Ectodermal cell (in vitro differentiated cells): ENCODE results near the gene ERVW-1.
"Not testable (repeated sequence)": the region's sequence is repeated elsewhere in the genome, so short reads cannot be mapped to it uniquely, and the experiment has no call there.

Experiments
- H3K27ac ChIP-seq: 2 replicates; pipeline ENCODE4 v1.7.0; 2013; ENCODE audit warnings: mild to moderate bottlenecking, low read depth, low read length; ENCODE audit not compliant: insufficient read depth, poor library complexity, severe bottlenecking
- H3K27me3 ChIP-seq: 2 replicates; pipeline ENCODE4 v1.7.0; 2013; ENCODE audit warnings: mild to moderate bottlenecking, low read length; ENCODE audit not compliant: insufficient read depth, control insufficient read depth, poor library complexity, severe bottlenecking
- H3K36me3 ChIP-seq: one replicate; pipeline ENCODE4 v1.7.0; 2013; ENCODE audit warnings: low read length; ENCODE audit not compliant: control insufficient read depth, insufficient read depth
- H3K4me1 ChIP-seq: one replicate; pipeline ENCODE4 v1.7.0; 2013; ENCODE audit warnings: low read length; ENCODE audit not compliant: control insufficient read depth, insufficient read depth
- H3K4me3 ChIP-seq: 2 replicates; pipeline ENCODE4 v1.7.0; 2013; ENCODE audit warnings: low read depth, low read length, control low read depth; ENCODE audit not compliant: insufficient read depth
- H3K9me3 ChIP-seq: 2 replicates; pipeline ENCODE4 v1.7.0; 2013; ENCODE audit warnings: mild to moderate bottlenecking, low read length, moderate library complexity; ENCODE audit not compliant: control insufficient read depth
- WGBS, 2 experiments: methylation state at CpG; one replicate each; pipeline ENCODE4 v1.1.7; 2013; ENCODE audit warnings: missing lambda C conversion rate in 2 of 2; 5-methylcytosine and 5-hydroxymethylcytosine counted together

Gene ERVW-1

DNA sequence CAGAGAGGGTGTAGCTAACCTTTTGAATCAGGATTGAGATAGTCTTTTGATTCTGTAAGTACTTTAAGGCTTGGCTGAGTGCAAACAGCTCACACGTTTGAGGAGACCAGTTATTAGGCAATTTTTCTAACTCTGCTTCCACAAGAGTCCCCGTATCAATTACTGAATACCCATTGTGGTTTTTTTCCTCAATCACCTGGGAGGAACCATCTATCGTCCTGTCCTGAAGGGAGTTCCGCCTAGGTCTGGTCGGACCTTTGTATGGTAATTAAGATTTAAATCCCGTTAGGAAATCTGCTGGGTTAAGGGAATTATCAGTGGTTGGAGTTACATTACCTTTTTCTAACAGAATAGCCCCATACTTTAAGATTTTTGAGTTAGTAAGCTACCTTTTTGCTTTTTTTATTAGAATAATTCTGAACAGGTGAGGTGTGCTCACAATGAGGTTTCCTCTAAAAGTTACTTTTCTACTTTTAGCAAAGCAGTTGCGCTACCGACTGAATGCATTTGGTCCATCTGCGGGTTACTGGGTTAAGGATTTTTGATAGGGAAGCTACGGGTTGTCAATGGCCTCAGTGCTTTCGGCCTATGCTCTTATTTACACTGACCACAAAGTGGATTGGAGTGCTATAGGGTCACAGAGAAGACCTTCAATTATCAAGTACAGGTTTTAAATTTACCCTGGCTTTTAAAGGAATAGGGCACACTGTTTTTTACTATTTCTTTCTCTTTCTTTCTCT lies 1.7 kb downstream of the ERVW-1 start:
- 89 to 92% methylated on average over 10 of the region's 11 CpGs for WGBS, 2 experiments
- H3K9me3 ChIP-seq = not testable (repeated sequence)

DNA sequence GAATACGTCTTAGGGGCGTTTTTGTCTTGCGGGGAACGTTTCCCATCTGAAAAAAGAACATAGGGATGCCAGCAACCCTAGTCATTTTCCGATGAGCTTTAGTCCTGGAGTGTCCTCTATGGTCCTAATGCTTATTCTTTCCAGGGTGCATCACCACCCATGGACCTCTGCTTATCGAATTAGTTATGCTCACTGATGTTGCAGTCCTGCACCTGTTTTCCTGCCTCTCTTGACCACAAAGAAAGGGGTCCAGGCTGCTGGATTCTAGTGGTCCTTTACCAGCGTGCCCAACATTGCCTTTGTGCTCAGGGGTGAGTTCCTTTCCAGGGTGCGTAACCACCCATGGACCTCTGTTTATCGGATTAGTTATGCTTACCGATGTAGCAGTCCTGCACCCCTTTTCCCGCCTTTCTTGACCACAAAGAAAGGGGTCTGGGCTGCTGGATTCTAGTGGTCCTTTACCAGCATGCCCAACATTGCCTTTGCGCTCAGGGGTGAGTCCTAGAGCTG lies 2.4 kb downstream of the ERVW-1 start:
- not testable (repeated sequence) for H3K4me3 ChIP-seq, H3K27me3 ChIP-seq, H3K4me1 ChIP-seq, H3K9me3 ChIP-seq, H3K36me3 ChIP-seq, H3K27ac ChIP-seq
- 90 to 92% methylated on average over 12 of the region's 12 CpGs for WGBS, 2 experiments

More for the DNA sequence above, 1.7 kb downstream of the ERVW-1 start:
- not testable (repeated sequence) for H3K4me1 ChIP-seq, H3K27me3 ChIP-seq, H3K4me3 ChIP-seq, H3K27ac ChIP-seq, H3K36me3 ChIP-seq

DNA sequence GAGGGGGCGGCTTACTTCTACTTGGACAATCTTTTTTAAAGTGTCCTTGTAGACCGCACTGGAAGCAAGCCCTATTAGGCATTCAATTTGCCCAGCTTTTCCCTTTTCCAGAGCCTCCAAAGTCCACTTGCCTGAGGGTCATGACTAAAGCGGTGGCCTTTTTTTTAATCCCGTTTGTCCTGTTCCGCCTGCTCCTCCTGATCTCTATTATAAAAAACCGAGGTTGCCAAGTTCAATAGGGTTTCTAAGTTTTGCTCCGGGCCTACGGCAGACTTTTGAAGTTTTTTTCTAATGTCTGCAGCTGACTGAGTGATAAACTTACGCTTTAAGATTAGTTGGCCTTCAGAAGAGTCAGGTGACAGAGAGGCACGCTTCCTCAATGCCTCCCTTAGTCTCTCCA lies 3.8 kb downstream of the ERVW-1 start:
- H3K36me3 ChIP-seq, H3K4me1 ChIP-seq, H3K9me3 ChIP-seq, H3K4me3 ChIP-seq, H3K27me3 ChIP-seq, H3K27ac ChIP-seq: not testable (repeated sequence)
- WGBS, 2 experiments = 93 to 96% methylated on average over 10 of the region's 10 CpGs

DNA sequence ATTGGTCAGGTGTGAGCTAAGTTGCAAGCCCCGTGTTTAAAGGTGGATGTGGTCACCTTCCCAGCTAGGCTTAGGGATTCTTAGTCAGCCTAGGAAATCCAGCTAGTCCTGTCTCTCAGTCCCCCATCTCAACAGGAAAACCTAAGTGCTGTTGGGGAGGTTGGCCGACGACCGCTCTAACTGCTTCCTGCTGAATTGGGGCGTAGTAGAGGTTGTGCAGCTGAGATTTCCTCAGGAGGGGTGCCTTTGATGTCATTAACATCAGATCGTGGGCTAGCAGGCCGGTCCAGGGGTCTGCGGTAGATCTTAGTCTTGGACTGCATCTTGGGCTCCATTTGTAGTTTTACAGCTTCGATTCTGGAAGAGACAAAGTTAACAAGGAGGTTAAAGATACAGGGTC lies 9.2 kb downstream of the ERVW-1 start:
- not testable (repeated sequence) for H3K36me3 ChIP-seq, H3K27me3 ChIP-seq, H3K27ac ChIP-seq, H3K9me3 ChIP-seq, H3K4me1 ChIP-seq, H3K4me3 ChIP-seq
- WGBS, 2 experiments = 95 to 99% methylated on average over 8 of the region's 9 CpGs

DNA sequence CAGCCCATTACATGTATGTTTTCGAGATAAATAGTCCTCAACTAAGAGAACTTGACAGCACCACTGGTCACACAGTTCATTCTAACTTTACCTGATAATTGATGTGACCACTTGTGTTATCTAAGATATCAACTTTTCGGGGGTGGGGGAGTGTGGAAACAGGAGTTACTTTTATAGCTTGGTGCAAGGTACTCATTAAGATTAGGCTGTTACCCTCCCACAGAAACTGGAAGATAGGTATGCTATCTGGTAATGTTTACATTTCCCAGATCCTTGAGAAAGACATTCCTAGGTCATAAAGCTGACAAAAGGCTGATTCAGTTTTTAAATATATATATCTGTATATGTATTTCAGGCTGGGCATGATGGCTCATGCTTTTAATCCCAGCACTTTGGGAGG lies 11.1 kb downstream of the ERVW-1 start:
- WGBS, 2 experiments = 88 to 98% methylated on average over 2 of the region's 2 CpGs
- H3K36me3 ChIP-seq = no peaks in the 10 kb centered on the region
- H3K9me3 ChIP-seq = no peaks in the 10 kb centered on the region

DNA sequence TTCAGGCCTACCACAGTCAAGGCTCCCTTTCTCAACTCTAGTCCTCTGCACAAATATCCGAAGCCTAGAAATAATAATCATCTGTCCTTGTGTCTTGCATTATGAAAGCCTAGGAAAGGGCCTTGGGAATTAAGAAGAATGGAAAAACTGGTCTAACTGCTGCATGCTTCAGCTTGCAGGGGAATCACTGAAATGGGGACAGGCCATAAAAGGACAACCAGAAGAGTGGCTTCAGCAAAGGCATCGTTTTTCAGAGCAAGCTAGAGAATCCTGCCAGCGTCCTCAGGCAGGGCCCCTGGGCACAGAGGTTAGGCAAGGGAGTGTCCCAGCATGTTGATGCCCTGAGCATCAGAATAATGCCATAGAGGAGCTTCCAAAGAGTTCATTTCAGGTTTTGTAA lies 13.2 kb downstream of the ERVW-1 start:
- WGBS, 2 experiments = 81 to 86% methylated on average over 3 of the region's 3 CpGs
- Histone ChIP-seq H3K36me3 (no peaks in the 10 kb centered on the region), H3K27ac (no peak overlapping the region), H3K4me3 (no peak overlapping the region), H3K9me3 (no peaks in the 10 kb centered on the region), H3K27me3 (no peaks in the 10 kb centered on the region), H3K4me1 (no peaks in the 10 kb centered on the region)

More for the DNA sequence above, 11.1 kb downstream of the ERVW-1 start:
- Histone ChIP-seq H3K27me3 (no peaks in the 10 kb centered on the region), H3K4me1 (no peaks in the 10 kb centered on the region), H3K4me3 (no peak overlapping the region), H3K27ac (no peak overlapping the region)

DNA sequence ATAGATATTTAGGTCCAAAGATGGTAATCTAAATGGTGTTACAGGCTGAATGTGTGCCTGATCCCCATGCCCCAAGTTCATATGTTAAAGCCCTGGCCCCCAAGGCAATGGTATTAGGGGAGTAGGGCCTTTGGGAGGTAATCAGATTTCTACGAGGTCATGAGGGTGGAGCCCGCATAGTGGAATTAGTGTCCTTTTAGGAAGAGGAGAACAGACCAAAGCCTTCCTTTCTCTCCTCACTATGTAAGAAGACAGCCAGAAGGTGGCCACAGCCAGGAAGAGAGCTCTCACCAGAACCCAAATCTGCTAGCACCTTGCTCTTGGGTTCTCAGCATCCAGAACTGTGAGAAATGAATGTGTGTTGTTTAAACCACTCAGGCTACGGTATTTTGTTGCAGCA lies 15.2 kb downstream of the ERVW-1 start:
- no peaks in the 10 kb centered on the region for H3K36me3 ChIP-seq
- H3K9me3 ChIP-seq = no peaks in the 10 kb centered on the region
- H3K27me3 ChIP-seq = no peaks in the 10 kb centered on the region
- no peaks in the 10 kb centered on the region for H3K4me1 ChIP-seq
- 97 to 99% methylated on average over 3 of the region's 3 CpGs for WGBS, 2 experiments
- H3K27ac ChIP-seq = no peak overlapping the region
- H3K4me3 ChIP-seq = no peak overlapping the region

DNA sequence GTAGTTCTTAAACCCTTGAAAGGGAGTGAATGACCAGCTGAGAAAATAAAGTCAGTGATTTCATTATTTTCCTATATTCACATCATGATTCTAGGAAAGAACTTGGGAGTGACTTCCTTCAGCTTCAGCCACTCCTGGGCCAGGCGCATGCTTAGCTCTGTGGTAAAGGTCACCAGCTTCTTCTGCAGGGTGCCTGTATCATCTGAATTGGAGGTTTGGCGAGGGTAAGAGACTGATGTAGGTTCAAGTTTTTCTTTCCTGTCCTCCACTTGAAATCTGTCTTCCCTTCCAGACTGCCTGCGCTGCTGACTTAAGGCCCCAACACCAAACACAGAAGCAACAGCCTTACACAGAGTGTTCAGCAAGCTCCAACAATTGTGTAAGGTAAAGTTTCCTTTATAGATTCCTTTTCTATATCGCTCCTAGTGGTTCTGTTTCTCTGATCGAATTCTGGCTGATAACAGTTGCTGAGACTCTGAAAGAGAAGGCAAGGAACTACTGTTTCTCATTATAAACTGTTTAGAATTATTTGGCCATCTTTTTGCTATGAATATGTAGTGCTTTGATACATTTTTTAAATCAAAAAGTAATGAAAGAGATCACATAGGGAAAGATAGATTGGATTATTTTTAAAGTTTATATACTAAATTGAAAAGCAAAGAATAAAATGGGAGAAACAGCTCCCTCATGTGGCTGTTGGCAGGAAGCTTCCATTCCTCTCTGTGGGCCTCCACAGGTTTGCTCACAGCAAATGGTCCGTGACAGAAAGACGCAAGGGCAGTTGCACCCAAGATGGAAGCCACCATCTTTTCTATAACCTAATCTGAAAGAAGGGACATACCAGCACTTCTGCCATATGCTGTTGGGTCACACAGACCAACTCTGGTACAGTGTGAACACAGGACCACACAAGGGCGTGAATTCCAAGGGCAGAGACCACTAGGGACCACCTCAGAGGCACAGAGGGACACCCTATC lies 16.4 kb downstream of the ERVW-1 start:
- no peaks in the 10 kb centered on the region for H3K9me3 ChIP-seq

DNA sequence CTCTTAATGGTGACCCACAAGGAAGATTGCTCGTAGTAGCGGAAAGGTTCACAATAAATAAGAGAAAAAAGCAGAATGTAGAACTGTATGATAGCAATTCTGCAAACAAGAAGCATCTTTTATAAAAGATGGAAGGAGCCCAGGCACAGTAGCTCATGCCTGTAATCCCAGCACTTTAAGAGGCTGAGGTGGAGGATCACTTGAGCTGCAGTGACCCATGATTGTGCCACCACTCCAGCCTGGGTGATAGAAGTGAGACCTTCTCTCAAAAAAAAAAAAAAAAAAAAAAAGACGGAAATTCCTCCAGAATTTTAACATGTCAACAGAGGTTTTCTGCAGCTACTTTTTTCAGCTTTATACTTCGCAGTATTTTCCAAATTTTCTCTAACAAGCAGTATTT lies 17.2 kb downstream of the ERVW-1 start:
- H3K27ac ChIP-seq = no peak overlapping the region
- no peak overlapping the region for H3K4me3 ChIP-seq
- H3K4me1 ChIP-seq = no peaks in the 10 kb centered on the region
- H3K27me3 ChIP-seq = no peaks in the 10 kb centered on the region
- H3K9me3 ChIP-seq = no peaks in the 10 kb centered on the region
- 84 to 91% methylated on average over 4 of the region's 4 CpGs for WGBS, 2 experiments
- H3K36me3 ChIP-seq = peaks cover 14% of the 10 kb centered on the region

More for the DNA sequence above, 16.4 kb downstream of the ERVW-1 start:
- H3K36me3 ChIP-seq = peaks cover 6% of the 10 kb centered on the region
- 79 to 83% methylated on average over 8 of the region's 8 CpGs for WGBS, 2 experiments
- H3K4me3 ChIP-seq = no peak overlapping the region
- no peak overlapping the region for H3K27ac ChIP-seq
- no peaks in the 10 kb centered on the region for H3K27me3 ChIP-seq
- no peaks in the 10 kb centered on the region for H3K4me1 ChIP-seq

DNA sequence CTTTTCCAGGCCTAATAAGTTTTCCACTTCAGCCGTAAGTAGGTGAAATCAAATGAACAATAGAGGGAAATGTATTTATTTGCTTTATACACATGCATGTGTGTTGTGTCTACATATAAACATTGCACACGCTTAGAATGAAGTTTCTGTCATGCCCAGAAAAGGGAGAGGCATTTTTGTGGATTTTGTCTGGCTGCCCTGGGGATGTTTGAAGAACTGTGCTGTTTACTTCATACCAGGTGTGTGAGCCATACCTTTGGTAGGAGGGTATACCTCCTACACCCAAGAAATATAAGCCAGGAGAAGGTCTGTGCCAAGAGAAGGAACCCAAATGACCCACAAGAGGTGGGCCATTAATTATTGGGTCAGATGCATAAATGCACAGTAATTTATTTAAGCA lies 17.6 kb downstream of the ERVW-1 start:
- Histone ChIP-seq H3K4me1 (no peaks in the 10 kb centered on the region), H3K9me3 (no peaks in the 10 kb centered on the region), H3K4me3 (no peak overlapping the region), H3K36me3 (peaks cover 15% of the 10 kb centered on the region), H3K27ac (no peak overlapping the region), H3K27me3 (no peaks in the 10 kb centered on the region)
- WGBS, 2 experiments = 88 to 93% methylated on average over 2 of the region's 2 CpGs
